H1 (cell line): ENCODE results near the gene MFAP3. TPM values are rescaled to one million over a fixed set of nuclear protein-coding genes. Genes with fewer than 3 reads are reported as not detected.

Source experiments
- EZH2 ChIP-seq: fragments of 200-600 bp; sonication (generic); IDR thresholded peaks from 2 replicates; pipeline ENCODE4 v1.7.1; 2012; ENCODE audit warnings: low read depth, mild to moderate bottlenecking, moderate library complexity, low read length, inconsistent platforms; ENCODE audit not compliant: severe bottlenecking
- KDM4A ChIP-seq: IDR thresholded peaks from one replicate; pipeline ENCODE4 v1.7.1; 2012; ENCODE audit warnings: low read depth, mild to moderate bottlenecking, moderate library complexity, low read length, inconsistent platforms; ENCODE audit not compliant: severe bottlenecking
- POLR2AphosphoS5 ChIP-seq: IDR thresholded peaks from 2 replicates; pipeline ENCODE4 v1.6.1; 2011; ENCODE audit warnings: low read depth, low read length
- polyA plus RNA-seq, 7 experiments: library from polyadenylated mRNA; depleted of rRNA in 3 of 7; stranded (reverse) in 5 of 7; unstranded in 2 of 7; fragments of >200 nt in 5 of 7; fragments of 200-250 nt in 2 of 7; gene quantifications; 1 replicate in 5 of 7; 2 replicates in 1 of 7; 4 replicates in 1 of 7; pipeline versions ENCODE4 v1.2.1 to v1.2.3, GENCODE V29; 2011 to 2013; ENCODE audit warnings: missing spikeins in 2 of 7, mixed read lengths in 2 of 7
- total RNA-seq: library from RNA; stranded (reverse); fragmentation: NEBNext Ultra II Directional; extraction: Animal tissue kit (Norgen Biotek cat#: 25700); gene quantifications from 2 replicates; pipeline ENCODE4 v1.2.1, GENCODE V29; 2021

Gene MFAP3
- total and polyA plus RNA-seq, 2 of the 8 experiments (the other 6 are each of a cell fraction or from before 2014, with no cell fraction given) = 13.7 to 27.0 TPM

- TF ChIP-seq POLR2AphosphoS5 (no peak), EZH2 (no peak), KDM4A (no peak)
These were observed 36.2 kb upstream of the MFAP3 start (continued) for GRCh38 chr5:154002511-154003020.
